Measurements from ENCODE around the gene CERK. TPM values are rescaled to one million over a fixed set of nuclear protein-coding genes. Genes with fewer than 3 reads are reported as not detected.

CERK gene
- total RNA-seq, 1 experiment from 2014 or later, result 11.6 TPM

- TF ChIP-seq CTCF (IDR thresholded peaks at IDR 0.05; ENCODE audit: unreplicated experiment), result no peak
- Mint-ChIP-seq H3K4me1 (ENCODE audit: insufficient read depth, unreplicated experiment) (no peaks in the 10 kb centered on the region), H3K9me3 (ENCODE audit: unreplicated experiment) (no peaks in the 10 kb centered on the region), H3K27me3 (ENCODE audit: insufficient read depth, unreplicated experiment) (peaks cover 10% of the 10 kb centered on the region), H3K36me3 (ENCODE audit: insufficient read depth, unreplicated experiment) (no peaks in the 10 kb centered on the region), H3K27ac (ENCODE audit: low read depth, unreplicated experiment) (no peak overlapping the region), H3K4me3 (ENCODE audit: unreplicated experiment) (no peak overlapping the region)
- intact Hi-C loops (cut with micrococcal nuclease), result no loop called here
- CTCF ChIA-PET, result no interaction called here
- POLR2A ChIA-PET, result no interaction called here
- DNase-seq (ENCODE audit: unreplicated experiment), result no peak
- BruUV-seq (replicated peaks), result no TSS peak
These were observed 6.5 kb upstream of the CERK start for GRCh38 chr22:46744581-46744980.

GRCh38 chr22:46742576-46743221 is 4.6 kb upstream of the CERK start:
- Mint-ChIP-seq H3K27me3 (ENCODE audit: insufficient read depth, unreplicated experiment) (peaks cover 10% of the 10 kb centered on the region), H3K4me1 (ENCODE audit: insufficient read depth, unreplicated experiment) (peaks cover 5% of the 10 kb centered on the region), H3K27ac (ENCODE audit: low read depth, unreplicated experiment) (no peak overlapping the region), H3K9me3 (ENCODE audit: unreplicated experiment) (no peaks in the 10 kb centered on the region), H3K36me3 (ENCODE audit: insufficient read depth, unreplicated experiment) (no peaks in the 10 kb centered on the region), H3K4me3 (ENCODE audit: unreplicated experiment) (no peak overlapping the region)
- POLR2A ChIA-PET, result interaction anchor here (1.8 kb wide), 1 partner anchor 20 kb away, joined by 4 read pairs; the partner anchor contains the start of gene TBC1D22A
- TF ChIP-seq CTCF (IDR thresholded peaks at IDR 0.05; ENCODE audit: unreplicated experiment), result no peak
- no TSS peak for BruUV-seq (replicated peaks)
- CTCF ChIA-PET, result interaction anchor here (0.8 to 1.4 kb wide), 3 partner anchors 9 to 375 kb away, joined by 3 to 5 read pairs (median 4); no protein-coding TSS in a partner anchor
- DNase-seq (ENCODE audit: unreplicated experiment), result no peak
- intact Hi-C loops (cut with micrococcal nuclease), result no loop called here

GRCh38 chr22:46741974-46742519 is 4.0 kb upstream of the CERK start:
- CTCF ChIA-PET, result interaction anchor here (1.2 to 1.5 kb wide), 3 partner anchors 10 to 374 kb away, joined by 3 to 4 read pairs (median 3); no protein-coding TSS in a partner anchor
- H3K27ac Mint-ChIP-seq (ENCODE audit: low read depth, unreplicated experiment), result no peak overlapping the region
- intact Hi-C loops (cut with micrococcal nuclease), result no loop called here

More at GRCh38 chr22:46741974-46742519, 4.0 kb upstream of the CERK start:
- Mint-ChIP-seq H3K27me3 (ENCODE audit: insufficient read depth, unreplicated experiment) (peaks cover 10% of the 10 kb centered on the region), H3K4me3 (ENCODE audit: unreplicated experiment) (no peak overlapping the region), H3K36me3 (ENCODE audit: insufficient read depth, unreplicated experiment) (no peaks in the 10 kb centered on the region), H3K4me1 (ENCODE audit: insufficient read depth, unreplicated experiment) (peaks cover 9% of the 10 kb centered on the region), H3K9me3 (ENCODE audit: unreplicated experiment) (no peaks in the 10 kb centered on the region)
- BruUV-seq (replicated peaks), result no TSS peak
- DNase-seq (ENCODE audit: unreplicated experiment), result no peak
- POLR2A ChIA-PET, result interaction anchor here (1.8 kb wide), 1 partner anchor 21 kb away, joined by 4 read pairs; the partner anchor contains the start of gene TBC1D22A
- no peak for TF ChIP-seq CTCF (IDR thresholded peaks at IDR 0.05; ENCODE audit: unreplicated experiment)

Data from MCF 10A (cell line).